HG03469 (cell line): ENCODE results near the gene STOX2.
"Not testable (repeated sequence)": the region's sequence is repeated elsewhere in the genome, so short reads cannot be mapped to it uniquely, and the experiment has no call there.

Experiments
- ATAC-seq: cut with Tn5 transposase; IDR thresholded peaks from one replicate; pipeline ENCODE4 v1.9.1; 2021; ENCODE audit warnings: mild to moderate bottlenecking, moderate library complexity, moderate number of reproducible peaks; ENCODE audit not compliant: unreplicated experiment

Gene STOX2

GRCh38 chr4:184019667-184020623 lies 114.8 kb downstream of the STOX2 start:
- ATAC-seq: no peak

DNA sequence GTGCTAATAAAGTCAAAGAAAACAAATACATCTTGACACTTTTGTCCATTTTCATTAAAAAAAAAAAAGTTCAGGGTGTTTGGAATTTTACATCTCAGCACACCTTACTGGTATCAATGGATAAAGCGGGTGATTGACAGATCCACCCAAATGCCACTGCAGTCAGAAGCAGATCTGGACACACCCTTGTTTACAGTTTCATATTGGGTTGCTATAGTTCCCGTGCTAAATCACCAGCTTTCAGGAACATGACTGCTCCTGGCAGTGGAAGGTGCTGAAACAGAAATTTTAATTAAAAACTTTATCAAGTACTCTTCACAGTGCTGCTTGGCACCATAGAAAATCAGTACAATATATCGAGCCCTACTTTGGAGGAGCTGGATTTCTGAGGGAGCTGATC lies 116.3 kb downstream of the STOX2 start:
- ATAC-seq: no peak

- ATAC-seq: no peak
These were observed 117.7 kb downstream of the STOX2 start for GRCh38 chr4:184022679-184023383.

DNA sequence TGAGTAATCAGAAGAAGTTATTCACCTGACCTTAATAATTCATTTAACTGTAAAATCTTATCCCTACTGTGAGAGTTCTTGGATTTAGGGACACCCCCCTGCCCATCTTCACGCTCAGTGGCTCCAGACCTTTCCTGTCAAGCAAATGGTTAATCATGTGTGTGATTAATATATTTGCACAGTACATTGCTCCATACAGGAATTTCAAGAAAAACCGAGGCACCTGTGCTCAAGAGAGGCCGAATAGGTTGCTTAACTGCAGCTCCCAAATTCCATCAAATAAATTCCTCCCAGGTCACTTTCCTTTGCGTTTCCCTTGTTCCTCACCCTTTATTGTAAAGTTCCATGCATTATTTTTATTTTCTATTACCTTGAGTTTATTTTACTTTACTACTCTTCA lies 119.5 kb downstream of the STOX2 start:
- no peak for ATAC-seq

GRCh38 chr4:184028561-184029374 lies 123.7 kb downstream of the STOX2 start:
- no peak for ATAC-seq

- no peak for ATAC-seq
These were observed 124.9 kb downstream of the STOX2 start for GRCh38 chr4:184030036-184030435.

DNA sequence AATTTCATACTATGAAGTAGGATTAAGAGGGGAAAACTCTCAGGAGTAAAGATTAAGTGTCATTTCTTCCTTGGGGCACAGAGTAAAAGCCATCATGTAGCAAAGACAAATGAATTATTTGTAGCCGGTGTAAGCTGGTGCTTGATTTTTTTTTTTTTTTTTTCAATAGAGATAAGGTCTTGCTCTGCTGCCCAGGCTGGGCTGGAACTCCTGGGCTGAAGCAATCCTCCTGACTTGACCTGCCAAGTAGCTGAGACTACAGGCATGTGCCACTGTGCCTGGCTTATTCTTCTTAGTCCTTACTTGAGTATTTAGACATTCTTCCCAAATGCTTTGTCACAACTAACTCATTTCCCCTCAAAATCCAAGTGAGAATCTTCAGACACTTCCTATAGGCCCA lies 125.7 kb downstream of the STOX2 start:
- no peak for ATAC-seq

- no peak for ATAC-seq
These were observed 127.0 kb downstream of the STOX2 start for GRCh38 chr4:184032091-184032490.

- ATAC-seq: no peak
These were observed 134.9 kb downstream of the STOX2 start for GRCh38 chr4:184039963-184040383.

GRCh38 chr4:184041156-184041555 lies 136.0 kb downstream of the STOX2 start:
- ATAC-seq: no peak

DNA sequence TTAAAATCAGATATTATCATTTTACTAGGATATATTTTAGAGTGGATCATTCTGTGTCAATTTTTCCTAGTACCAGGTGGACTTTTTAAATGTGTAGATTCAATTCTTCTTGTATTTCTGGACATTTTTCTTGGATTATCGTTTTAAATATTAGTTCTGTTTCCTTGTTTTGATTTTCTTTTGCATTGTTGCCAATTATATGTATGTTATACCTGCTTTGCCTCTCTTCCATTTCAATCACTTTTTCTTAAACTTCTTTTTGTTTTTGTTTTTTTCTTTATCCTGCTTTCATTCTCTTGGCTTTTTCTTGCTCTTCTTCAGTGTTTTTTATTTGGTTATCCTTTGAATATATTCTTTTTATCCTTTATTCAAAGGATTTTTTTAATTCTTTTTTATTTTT lies 141.0 kb downstream of the STOX2 start:
- ATAC-seq: no peak

- ATAC-seq: not testable (repeated sequence)
These were observed 146.2 kb downstream of the STOX2 start for GRCh38 chr4:184051262-184051661.

GRCh38 chr4:184052616-184053015 lies 147.5 kb downstream of the STOX2 start:
- no peak for ATAC-seq

DNA sequence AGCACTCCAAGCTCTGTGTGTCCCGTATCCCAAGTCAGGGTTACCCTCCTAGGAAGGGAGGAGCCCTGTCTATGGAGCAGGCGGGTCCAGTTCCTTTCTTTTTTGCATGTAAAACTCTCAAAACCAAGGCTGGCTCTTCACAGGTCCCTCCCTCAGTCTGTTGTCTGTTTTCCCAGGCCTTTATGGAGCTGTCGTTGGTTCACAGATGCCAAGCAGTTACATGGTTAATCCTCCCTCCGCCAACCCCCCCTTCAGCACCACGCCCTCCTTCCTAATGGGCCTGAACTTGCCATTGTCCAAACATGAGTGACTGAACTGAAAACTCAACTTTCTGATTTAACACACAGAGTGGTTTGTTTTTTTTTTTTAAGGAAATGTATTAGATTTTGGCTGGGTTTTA lies 148.3 kb downstream of the STOX2 start:
- no peak for ATAC-seq

DNA sequence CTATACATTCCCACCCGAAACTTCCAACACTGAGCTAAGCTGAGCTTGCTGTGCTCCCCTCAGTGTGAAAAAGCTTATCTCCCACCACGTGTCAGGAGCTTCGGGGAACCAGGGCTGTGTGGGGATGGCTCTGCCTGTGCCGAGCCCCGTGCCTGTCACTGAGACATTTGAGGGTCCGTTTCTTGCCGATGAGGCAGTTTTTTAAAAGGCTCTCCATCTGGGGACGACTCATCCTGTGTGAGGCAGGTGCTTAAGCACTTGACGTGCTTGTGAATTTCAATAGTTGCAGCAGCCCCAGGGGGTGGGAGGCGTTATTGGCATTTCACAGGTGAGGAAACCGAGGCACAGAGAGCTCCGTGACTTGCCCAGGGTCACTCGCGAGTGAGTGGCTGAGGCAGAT lies 151.8 kb downstream of the STOX2 start:
- no peak for ATAC-seq

GRCh38 chr4:184058026-184058425 lies 152.9 kb downstream of the STOX2 start:
- no peak for ATAC-seq

- ATAC-seq: no peak
These were observed 154.0 kb downstream of the STOX2 start for GRCh38 chr4:184059099-184059498.

DNA sequence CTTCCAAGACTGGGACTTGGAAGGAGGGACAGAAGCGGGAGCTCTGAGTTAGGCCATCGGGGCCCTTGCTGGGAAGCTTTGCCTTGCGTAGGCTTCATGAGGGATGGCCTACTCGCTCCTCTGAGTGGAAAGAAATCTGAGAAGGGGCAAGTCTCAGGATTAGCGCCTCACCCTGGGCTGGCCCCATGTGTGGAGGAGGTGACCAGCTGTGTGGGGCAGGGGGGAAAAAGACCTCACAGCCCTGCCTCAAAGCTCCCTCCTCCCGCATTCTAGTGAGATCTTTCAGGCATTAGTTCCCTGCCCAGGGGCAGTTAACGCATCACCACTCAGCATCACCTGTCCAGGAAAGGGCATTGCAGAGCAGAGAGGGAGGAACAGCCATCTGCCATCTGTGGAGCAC lies 156.5 kb downstream of the STOX2 start:
- no peak for ATAC-seq

- ATAC-seq: no peak
These were observed 157.7 kb downstream of the STOX2 start for GRCh38 chr4:184062769-184063168.

GRCh38 chr4:184064877-184065276 lies 159.8 kb downstream of the STOX2 start:
- no peak for ATAC-seq
